UCSD-AML1 (cell line): ENCODE measurements around the gene MICAL2.

Experiments
- DNase-seq: peaks from one replicate; lab custom pipeline; 2025; ENCODE audit not compliant: unreplicated experiment; lab: John Stamatoyannopoulos, UW

The MICAL2 gene

DNA sequence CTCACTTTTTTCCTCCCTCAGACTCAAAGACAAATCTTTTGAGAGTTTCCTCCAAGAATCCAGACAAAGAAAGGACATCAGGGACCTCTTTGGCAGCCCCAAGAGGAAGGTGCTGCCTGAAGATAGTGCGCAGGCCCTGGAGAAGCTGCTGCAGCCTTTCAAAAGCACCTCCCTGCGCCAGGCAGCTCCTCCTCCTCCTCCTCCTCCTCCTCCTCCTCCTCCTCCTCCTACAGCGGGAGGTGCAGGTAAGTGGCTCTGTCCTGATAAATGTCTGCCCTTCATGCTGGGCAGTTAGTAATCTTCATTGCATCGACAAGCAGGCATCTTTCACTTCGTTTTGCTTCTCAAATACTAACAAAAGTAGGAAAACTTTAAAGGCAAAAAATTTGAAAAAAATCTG, 184.2 kb downstream of the MICAL2 start:
- DNase-seq, result no peak

DNA sequence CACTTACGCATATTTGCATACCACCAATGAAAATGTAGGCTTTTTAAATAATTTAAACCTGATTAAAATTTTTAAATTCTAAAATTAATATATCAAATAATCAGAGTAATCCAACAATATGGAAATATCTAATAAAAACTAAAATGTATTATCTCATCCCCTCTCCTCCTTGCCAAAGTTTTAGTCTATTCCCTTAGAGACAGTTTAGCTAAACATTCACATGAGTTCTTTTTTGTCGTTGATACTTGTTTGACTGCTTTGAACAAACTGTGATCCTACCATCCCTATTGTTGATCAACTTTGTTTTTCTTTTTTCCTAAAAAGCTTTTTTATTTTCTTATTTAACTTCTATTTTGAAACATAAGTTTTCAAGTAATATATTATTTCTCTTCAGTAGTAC, 185.6 kb downstream of the MICAL2 start:
- DNase-seq, result no peak

DNA sequence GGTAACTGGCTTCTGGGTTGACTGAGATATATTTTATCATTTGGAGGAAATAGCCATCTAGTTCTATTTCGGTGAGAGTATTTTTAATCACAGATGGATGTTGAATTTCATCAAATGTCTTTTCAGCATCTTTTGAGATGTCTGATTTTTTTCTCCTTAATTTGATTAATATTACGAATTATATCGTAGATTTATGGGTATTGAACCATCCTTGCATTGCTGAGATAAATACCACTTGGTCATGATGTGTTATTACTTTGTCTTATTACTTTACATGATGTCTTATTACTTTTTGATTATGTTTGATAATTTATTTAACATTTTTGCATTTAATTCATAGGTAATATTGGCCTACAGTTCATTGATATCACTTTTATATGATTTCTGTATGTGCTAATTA, 188.2 kb downstream of the MICAL2 start:
- no peak for DNase-seq

DNA sequence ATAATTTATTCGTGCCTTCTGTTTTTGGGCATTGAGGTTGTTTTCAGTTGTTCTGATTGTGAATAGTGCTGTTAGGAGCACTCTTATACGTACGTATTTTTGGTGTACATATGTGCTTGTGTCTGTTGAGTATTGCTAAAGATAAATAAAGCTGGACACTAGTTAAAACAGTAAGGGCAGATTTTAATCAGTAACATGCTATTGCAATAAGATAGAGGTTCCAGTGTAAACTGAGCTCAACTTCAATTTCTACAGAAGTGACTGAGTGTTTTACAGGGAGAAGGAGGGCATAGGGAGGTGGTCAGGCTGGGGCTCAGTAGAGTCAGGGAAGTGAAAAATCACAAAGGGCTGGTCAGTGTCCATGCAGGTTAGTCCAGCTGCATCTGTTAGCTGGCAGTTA, 191.0 kb downstream of the MICAL2 start:
- DNase-seq, result no peak

DNA sequence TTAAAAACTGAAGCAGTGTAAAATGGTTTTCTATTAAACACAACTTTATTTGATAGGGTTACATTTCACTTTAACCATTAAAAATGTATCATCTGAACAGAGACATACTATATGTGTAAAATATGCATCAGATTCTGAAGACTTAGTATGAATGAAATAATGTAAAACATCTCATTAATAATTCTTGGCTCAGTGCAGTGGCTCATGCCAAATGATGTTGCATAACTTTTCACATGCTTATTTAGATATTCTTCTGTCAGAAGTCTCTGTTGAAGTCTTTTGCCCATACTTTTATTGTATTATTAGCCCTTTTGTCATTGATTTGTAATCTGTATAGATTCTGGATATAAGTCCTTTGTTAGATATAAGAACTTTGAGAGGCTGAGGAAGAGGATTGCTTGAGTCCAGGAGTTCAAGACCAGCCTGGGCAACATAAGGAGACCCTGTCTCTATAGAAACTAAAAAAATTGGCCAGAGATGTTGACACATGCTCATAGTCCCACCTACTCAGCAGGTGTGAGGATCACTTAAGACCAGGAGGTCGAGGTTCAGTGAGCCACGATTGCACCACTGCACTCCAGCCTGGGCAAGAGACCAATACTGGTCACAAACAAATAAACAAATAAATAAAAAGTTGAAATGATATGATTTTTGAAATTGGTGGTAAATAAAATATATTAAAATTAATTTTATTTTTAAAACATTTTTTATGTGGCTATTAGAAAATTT, 193.2 kb downstream of the MICAL2 start:
- DNase-seq, result no peak

DNA sequence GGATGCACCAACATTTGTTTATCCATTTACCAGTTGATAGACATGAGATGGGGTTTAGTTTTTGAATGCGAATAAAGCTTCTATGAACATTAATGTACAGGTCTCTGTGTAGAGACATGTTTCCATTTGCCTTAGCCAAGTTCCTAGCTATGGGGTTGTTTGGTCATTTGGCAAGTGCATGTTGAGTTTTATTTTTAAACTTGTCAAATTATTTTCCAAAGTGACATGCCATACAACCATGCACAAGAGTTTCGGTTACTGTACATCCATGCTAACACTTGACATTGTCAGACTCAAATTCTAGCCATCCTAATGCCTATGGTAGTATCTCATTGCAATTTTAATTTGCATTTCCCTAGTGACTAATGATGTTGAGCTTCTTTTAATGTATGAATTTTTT, 196.4 kb downstream of the MICAL2 start:
- no peak for DNase-seq

DNA sequence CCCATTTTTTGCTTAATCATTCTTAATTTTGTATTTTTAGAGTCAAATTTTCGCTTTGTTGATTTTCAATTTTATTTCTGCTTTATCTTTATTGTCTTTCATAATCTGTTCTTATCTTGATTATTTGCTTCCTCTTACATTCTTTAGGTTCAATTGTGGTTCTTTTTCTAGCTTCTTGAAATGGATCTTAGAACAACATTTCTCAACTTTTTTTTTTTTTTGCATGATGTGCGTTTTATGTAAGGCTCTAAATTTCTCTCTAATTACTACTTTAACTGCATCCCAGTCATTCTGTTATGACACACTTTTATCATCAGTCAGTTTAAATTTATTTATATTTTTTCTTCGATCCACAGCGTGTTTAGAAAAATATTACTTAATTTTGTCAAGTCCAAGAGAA, 201.7 kb downstream of the MICAL2 start:
- DNase-seq, result no peak
